Ovary (tissue), 9 donors: Measurements from ENCODE around the gene SMG1. TPM values are rescaled to one million over a fixed set of nuclear protein-coding genes. Genes with fewer than 3 reads are reported as not detected.

ENCODE experiments used
- DNase-seq, 5 donors: peaks; one replicate each; pipeline ENCODE4 v3.0.0-alpha.2; 2019 to 2020
- H3K27ac ChIP-seq, 2 donors: fragments of 200-600 bp; one replicate each; pipeline versions ENCODE4 v1.5.1 to v1.8.0; 2019 to 2022
- H3K27me3 ChIP-seq: fragments of 200-600 bp; one replicate; pipeline ENCODE4 v1.8.0; 2022
- H3K36me3 ChIP-seq: fragments of 200-600 bp; sonication (generic); one replicate; pipeline ENCODE4 v1.5.1; 2019
- H3K4me1 ChIP-seq: one replicate; pipeline ENCODE4 v1.8.1; 2013; ENCODE audit warnings: mild to moderate bottlenecking, moderate library complexity; ENCODE audit not compliant: insufficient read depth
- H3K4me3 ChIP-seq: fragments of 200-600 bp; sonication (generic); one replicate; pipeline ENCODE4 v1.5.1; 2017
- H3K9me3 ChIP-seq, 2 donors: fragments of 200-600 bp in 1 of 2; sonication (generic) in 1 of 2; one replicate each; pipeline versions ENCODE4 v1.5.1 to v1.8.1; 2013 to 2019; ENCODE audit warnings: mild to moderate bottlenecking in 1 of 2, moderate library complexity in 1 of 2
- EP300 ChIP-seq: sonication (generic); formaldehyde crosslinking; IDR thresholded peaks from one replicate; pipeline ENCODE4 v1.6.1; 2017; ENCODE audit warnings: antibody characterized with exemption
- POLR2A ChIP-seq: fragments of 450-650 bp; IDR thresholded peaks from one replicate; pipeline ENCODE4 v1.6.1; 2017; ENCODE audit warnings: antibody characterized with exemption, mild to moderate bottlenecking, moderate library complexity
- WGBS, 3 donors: extraction: QIAGEN DNeasy Blood & Tissue Kit in 1 of 3; methylation state at CpG; one replicate each; pipeline versions ENCODE4 v1.1.5 to v1.1.7; 2013 to 2017; 5-methylcytosine and 5-hydroxymethylcytosine counted together
- intact Hi-C, 4 donors: fragments of 100-400 bp; cut with DNase I; formaldehyde crosslinking; loops; one replicate each; pipeline versions ENCODE4 v1.11.0 to v1.15.1; 2022 to 2023
- polyA plus RNA-seq, 2 donors: library from polyadenylated mRNA; stranded (reverse); fragments of 200-250 nt in 1 of 2; fragments of 350-450 nt in 1 of 2; fragmentation: Illumina TruSeq in 1 of 2; extraction: RNeasy Lipid Tissue Mini Kit (QIAGEN cat#74804) in 1 of 2; gene quantifications; one replicate each; pipeline ENCODE4 v1.2.3, GENCODE V29; 2013 to 2014
- total RNA-seq, 7 donors: library from RNA; depleted of rRNA in 2 of 7; stranded (reverse); fragments of >200 nt in 2 of 7; fragmentation: NEBNext Ultra II Directional in 3 of 7; extraction: Animal tissue kit (Norgen Biotek cat#: 25700) in 3 of 7; gene quantifications; one replicate each; pipeline versions ENCODE4 v1.1.0 to v1.2.4, GENCODE V29; 2016 to 2023
- TF ChIP-seq, protein P1 (sequence below), 3 donors: fragments of 450-650 bp in 2 of 3; fragments of 200-600 bp in 1 of 3; IDR thresholded peaks; one replicate each; pipeline versions ENCODE4 v1.5.1 to v1.8.0; 2016 to 2022; ENCODE audit warnings: antibody characterized with exemption in 3 of 3, mild to moderate bottlenecking in 1 of 3
- donor health status: DM: no; HTN: no; CAD: no; lungs with moderate emphysema.
- donor health status: DM: no; HTN: no; CAD: no.
- donor health status: Bipolar disorder and iron deficiency.
- donor health status: DM: yes; HTN: yes; CAD: no.
- donor health status: DM: no; HTN: no; CAD: no.
- donor health status: DM: yes; HTN: yes; CAD: no.

Gene SMG1
- total and polyA plus RNA-seq, 9 donors, result 12.5 to 94.5 (median 61.1) TPM

DNA sequence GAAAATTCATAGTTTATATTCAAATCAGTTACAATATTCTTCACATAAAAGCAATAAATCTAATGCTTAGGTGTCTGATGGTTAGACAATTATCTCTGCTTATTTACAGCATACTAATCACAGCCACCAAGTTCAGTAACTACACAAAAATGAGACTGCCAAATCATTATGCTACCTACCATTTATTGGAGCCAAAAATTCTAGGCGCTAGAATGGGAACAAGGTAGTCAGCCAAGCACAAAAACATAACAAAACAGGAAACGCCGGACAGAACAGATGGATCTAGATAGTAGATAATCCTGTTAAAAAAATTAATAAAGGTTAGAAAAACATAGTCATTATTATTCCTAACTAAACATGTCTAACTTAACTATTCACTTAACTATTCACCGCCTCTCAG lies 128.5 kb downstream of the SMG1 start:
- DNase-seq, result no peak
- Histone ChIP-seq H3K9me3 (no peaks in the 10 kb centered on the region), H3K4me1 (peaks cover 8% of the 10 kb centered on the region), H3K27me3 (no peaks in the 10 kb centered on the region), H3K4me3 (no peak overlapping the region), H3K36me3 (no peaks in the 10 kb centered on the region), H3K27ac (no peak overlapping the region)
- intact Hi-C loops, result no loop called here
- no peak for TF ChIP-seq POLR2A
- no peak for TF ChIP-seq EP300
- TF ChIP-seq, protein P1, sequence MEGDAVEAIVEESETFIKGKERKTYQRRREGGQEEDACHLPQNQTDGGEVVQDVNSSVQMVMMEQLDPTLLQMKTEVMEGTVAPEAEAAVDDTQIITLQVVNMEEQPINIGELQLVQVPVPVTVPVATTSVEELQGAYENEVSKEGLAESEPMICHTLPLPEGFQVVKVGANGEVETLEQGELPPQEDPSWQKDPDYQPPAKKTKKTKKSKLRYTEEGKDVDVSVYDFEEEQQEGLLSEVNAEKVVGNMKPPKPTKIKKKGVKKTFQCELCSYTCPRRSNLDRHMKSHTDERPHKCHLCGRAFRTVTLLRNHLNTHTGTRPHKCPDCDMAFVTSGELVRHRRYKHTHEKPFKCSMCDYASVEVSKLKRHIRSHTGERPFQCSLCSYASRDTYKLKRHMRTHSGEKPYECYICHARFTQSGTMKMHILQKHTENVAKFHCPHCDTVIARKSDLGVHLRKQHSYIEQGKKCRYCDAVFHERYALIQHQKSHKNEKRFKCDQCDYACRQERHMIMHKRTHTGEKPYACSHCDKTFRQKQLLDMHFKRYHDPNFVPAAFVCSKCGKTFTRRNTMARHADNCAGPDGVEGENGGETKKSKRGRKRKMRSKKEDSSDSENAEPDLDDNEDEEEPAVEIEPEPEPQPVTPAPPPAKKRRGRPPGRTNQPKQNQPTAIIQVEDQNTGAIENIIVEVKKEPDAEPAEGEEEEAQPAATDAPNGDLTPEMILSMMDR (IDR thresholded peaks at IDR 0.05), result no peak
- WGBS, 3 donors, result 60 to 62% (median 61%) methylated on average over 4 of the region's 4 CpGs

DNA sequence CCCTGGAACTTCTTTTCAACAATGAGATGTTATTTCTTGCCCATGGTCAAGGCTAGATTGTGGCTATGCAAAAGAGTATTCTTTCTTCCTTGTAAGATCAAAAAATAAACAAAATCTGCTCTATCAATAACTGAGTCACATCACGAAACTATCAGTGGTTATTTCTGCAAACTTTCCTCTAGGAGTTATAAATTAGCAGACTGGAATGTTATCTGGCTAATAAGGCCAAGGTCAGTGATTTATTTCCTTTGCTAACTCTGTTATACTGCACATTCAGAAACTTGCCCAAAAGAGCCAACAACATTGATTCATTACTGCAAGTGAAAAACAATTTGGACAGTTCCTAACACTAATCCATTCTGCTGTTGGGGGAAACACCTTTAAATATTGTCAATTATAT lies 129.8 kb downstream of the SMG1 start:
- H3K27ac ChIP-seq, result no peak overlapping the region
- no peaks in the 10 kb centered on the region for H3K27me3 ChIP-seq
- TF ChIP-seq POLR2A, result no peak
- TF ChIP-seq, protein P1 (IDR thresholded peaks at IDR 0.05), result no peak
- TF ChIP-seq EP300, result no peak
- H3K4me3 ChIP-seq, result no peak overlapping the region
- DNase-seq, result no peak
- WGBS, 3 donors, result 11 to 38% (median 19%) methylated on average over 1 of the region's 1 CpG
- no peaks in the 10 kb centered on the region for H3K36me3 ChIP-seq
- intact Hi-C loops, result no loop called here
- no peaks in the 10 kb centered on the region for H3K9me3 ChIP-seq
- H3K4me1 ChIP-seq, result peaks cover 3% of the 10 kb centered on the region

DNA sequence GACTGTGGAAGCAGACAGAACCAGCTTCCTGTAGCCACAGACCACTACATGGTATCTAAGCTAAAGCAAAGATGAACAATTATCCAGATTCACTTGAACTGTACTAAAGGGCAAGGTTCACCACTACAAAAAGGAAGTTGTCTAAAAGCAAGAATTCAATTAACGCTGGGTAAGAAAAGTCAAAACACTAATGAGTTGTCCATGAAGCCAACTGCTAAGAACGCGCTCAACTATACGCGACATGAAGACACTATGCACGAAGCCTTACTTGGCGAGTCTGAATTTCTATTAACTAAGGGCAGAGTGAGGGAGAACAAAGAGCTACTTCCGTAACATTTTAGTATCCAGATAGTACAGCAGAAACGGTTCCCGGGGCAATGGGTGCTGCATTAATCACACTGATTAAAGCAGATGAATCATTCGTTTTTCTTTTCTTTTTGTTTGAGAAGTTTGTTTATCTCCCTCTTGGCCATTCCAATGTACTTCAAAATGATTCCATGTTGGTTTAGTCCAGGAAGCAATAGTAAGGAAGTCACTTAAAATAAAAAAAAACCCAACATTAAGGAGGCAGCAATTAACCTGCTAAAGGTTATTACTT lies 133.3 kb downstream of the SMG1 start:
- peaks cover 4% of the 10 kb centered on the region for H3K4me1 ChIP-seq
- H3K36me3 ChIP-seq, result no peaks in the 10 kb centered on the region
- intact Hi-C loops, result no loop called here
- TF ChIP-seq EP300, result no peak
- TF ChIP-seq, protein P1 (IDR thresholded peaks at IDR 0.05), result no peak
- WGBS, 3 donors, result 83 to 90% (median 84%) methylated on average over 11 of the region's 11 CpGs
- H3K4me3 ChIP-seq, result no peak overlapping the region
- no peak overlapping the region for H3K27ac ChIP-seq
- no peak for DNase-seq
- H3K27me3 ChIP-seq, result no peaks in the 10 kb centered on the region
- H3K9me3 ChIP-seq, result no peaks in the 10 kb centered on the region

DNA sequence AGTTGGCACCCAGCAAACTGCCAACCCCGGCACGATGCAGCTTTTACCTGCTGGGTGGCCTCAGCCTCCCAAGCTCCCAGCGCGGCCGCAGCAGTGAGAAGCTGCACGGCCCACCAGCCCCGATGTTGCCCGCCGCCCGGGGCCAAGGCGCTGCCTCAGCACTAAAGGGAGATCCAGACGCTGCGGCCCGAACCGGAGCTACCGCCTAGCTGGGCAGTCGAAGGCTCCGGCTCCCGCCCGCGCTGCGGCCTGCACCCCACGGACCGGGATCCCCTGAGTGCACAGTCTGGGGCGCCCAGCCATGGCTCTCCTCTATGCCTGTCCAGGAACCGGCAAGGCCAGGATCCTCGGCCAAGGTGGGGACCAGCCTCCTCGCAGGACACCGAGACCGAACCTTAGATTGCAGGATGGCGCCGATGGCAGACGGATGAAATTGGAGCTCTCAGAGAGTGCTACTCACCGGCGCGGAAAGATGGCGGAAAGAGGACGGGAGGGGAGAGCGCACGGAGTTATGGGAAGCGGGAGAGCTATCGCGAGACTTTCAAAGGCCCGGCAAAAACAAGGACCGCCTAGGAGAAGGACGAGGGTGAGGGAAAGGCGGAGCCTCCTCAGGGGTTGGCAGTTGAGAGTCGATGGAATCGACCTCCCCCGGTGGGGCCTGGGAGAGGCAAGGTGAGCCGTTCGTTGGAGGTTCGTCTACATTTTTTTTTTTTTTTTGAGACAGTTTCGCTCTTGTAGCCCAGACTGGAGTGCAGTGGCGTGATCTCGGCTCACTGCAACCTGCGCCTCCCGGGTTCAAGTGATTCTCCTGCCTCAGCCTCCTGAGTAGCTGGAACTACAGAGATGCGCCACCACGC lies 136.1 kb downstream of the SMG1 start, which contains the start of gene RPS15A:
TSS of gene RPS15A (minus strand) at position 485 of the 857 bp plus-strand sequence. CDS start 1,221 bp downstream, outside the sequence.
- Histone ChIP-seq H3K27ac (peak within 1 kb of the TSS; percentile 48 to 61), H3K27me3 (no peaks in the 10 kb centered on the region), H3K4me3 (peak within 1 kb of the TSS; percentile 73), H3K9me3 (no peaks in the 10 kb centered on the region), H3K36me3 (no peaks in the 10 kb centered on the region), H3K4me1 (peaks cover 21% of the 10 kb centered on the region)
- DNase-seq, result peak; percentile 91 to 96 (median 93)
- intact Hi-C loops, result no loop called here
- TF ChIP-seq POLR2A (peak; percentile 83), EP300 (no peak)
- TF ChIP-seq, protein P1 (IDR thresholded peaks at IDR 0.05), result no peak
- 2 to 3% (median 3%) methylated on average over 52 to 60 of the region's 60 CpGs for WGBS, 3 donors
